ENCODE measurements around the gene RGS7.
"Not testable (repeated sequence)": the region's sequence is repeated elsewhere in the genome, so short reads cannot be mapped to it uniquely, and the experiment has no call there.

Gene RGS7

DNA sequence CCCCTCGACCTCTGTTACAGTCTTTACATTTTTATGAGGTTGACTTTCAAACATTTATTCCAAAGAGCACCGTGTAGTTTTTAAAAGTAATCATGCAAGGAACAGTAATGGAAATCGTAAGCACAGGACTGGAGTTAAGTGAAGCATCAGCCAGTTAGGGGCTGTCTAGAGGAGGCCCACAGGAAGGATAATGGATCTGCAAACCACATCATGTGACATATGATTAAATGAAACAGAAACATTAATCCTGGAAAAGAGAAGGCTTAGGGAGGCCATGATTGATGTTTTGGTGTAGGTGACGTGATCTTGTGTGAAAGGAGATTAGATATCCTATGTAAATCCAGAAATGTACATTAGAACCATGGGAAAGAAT, 25.0 kb downstream of the RGS7 start:
- DNase-seq (ENCODE audit: low read depth in 2 of 2): no peak

DNA sequence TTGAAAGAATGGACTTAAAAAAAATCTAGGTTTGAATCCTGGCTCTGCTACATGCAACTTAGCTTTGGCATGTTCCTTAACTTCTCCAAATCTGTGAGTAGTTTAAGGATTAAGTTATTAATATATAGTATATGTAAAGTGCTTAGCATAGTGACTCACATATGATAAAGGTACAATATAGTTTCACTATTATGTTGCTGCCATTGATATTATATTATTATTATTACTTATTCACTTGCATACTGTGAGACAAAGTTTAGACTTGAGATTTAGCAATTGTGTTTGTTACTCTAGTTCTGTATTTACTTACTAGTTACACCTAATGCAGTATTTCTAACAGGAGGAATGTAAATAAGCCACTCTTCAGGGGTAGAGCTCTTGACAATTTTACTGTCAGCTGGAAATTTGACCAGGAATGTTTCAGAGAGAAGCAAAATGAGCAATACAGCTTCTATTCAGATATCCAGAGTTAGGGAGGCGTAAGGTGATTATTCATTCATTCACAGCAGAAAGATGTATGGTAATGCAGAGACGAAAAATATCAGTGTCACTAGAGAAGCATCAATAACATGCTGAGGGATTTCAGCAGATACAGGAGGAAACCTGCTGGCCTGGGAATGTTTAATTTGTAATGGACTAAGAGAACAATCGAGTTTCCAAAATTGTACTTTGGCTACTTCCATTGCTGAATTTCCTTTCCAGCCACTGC, 25.5 kb downstream of the RGS7 start:
- DNase-seq (ENCODE audit: low read depth in 2 of 2): no peak

DNA sequence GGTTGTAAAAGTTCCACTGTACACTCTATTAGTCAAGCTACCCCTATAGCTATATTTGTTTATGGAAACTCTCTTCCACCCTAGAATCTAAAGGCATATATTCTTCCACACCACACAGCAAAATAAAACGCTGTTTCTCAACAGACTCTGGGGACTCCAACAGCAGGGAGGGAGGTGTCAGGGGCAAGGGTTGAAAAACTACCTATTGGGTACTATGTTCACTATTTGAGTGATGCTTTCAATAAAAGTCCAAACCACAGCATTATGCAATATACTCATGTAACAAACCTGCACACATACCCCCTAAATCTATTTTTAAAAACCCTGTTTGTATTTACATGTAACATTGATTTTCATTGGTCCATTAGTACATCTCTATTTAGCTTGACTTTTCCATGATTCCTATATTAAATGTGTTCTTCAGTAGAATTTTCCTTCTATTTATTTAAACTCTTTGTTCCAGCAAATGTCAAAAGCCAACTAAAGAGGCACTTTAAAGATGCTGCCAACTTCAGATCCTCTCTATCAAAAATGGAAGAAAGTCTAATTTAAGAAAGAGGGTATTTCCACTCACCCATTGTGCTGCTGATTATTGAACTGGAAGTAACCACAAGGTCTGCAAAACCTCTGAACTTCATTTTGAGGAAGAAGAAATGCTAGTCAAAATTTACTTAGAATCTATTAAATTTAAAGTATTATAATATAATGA, 26.2 kb downstream of the RGS7 start:
- no peak for DNase-seq (ENCODE audit: low read depth in 2 of 2)

DNA sequence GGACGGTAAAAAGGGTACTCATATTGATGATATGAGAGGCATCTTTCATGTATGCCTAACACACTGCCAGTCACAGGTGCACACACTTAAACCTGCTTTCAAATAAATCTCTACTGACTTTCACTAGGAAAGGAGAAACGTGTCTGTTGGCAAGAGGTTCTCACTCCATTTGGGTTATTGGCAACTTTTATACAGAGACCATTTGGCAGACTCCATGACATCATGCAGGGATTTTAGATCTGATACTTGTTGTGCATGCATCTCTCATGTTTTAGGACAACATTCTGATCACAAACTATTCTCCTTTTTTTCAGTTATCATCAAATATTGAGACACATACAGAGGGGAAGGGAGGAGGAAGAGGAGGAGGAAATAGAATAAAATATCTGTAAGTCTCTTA, 31.5 kb downstream of the RGS7 start:
- DNase-seq (ENCODE audit: low read depth in 2 of 2): no peak

DNA sequence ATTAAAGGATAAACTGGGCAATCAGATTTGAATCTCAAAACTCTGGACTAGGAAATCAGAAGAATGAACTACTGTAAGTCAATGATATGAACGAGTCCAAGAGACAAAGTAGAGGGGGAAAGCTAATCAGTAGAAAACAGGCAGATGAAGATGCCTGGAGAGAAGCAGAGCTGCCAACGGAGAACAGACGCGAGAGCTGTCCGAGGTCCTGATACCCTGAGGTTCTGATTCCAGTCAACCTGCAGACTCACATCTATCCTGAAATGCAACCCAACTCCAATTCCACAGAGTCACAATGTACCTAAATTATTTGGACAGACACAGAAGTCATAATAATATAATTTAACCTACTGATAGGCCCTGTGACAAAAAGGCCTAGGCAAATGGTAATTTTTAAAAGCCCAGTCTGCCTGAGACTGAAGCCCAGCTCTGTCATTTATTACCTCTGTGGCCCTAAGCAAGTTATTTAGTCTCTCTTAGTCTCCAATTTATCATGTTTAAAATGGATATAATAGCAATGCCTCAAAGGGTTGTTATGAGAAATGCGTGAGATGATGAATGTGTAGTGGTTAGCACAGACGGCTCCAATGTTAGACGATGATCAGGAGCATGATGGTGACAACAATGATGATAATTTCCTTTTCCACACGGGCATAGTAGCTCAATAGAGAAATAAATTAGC, 33.4 kb downstream of the RGS7 start:
- no peak for DNase-seq (ENCODE audit: low read depth in 2 of 2)

DNA sequence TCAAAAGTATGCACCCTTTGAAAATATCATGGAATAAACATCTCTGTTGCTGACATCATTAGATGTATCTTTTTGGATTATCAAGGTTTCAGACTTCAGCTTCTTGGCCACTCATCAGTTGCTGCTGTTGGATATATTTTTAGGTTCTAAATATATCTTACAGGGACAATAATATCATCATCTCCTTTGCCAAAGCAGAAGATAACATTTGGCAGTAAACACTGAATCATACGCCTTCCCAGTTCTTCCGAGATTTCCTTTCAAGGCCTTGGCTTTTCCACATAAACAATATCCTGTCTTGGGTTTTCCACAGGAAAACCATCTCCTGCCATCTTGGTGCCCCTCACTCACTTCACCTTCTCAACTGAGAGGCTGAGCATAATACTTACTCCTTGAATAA, 39.3 kb downstream of the RGS7 start:
- no peak for DNase-seq (ENCODE audit: low read depth in 2 of 2)

DNA sequence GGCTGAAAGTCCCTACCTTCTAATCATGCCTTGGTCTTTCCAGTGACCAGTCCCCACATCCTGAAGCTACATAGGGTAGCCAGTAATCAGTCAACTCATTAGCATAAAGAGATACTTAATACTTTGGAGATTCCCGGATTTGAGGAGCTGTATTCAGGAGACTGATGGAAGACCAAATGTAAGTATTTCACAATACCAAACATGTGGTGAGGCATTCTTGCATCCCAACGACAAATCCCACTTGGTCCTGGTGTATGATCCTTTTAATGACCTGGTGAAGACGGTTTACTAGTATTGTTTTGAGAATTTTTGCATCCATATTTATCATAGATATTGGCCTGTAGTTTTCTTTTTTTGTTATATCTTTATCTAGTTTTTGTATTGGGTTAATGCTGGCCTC, 40.6 kb downstream of the RGS7 start:
- no peak for DNase-seq (ENCODE audit: low read depth in 2 of 2)

DNA sequence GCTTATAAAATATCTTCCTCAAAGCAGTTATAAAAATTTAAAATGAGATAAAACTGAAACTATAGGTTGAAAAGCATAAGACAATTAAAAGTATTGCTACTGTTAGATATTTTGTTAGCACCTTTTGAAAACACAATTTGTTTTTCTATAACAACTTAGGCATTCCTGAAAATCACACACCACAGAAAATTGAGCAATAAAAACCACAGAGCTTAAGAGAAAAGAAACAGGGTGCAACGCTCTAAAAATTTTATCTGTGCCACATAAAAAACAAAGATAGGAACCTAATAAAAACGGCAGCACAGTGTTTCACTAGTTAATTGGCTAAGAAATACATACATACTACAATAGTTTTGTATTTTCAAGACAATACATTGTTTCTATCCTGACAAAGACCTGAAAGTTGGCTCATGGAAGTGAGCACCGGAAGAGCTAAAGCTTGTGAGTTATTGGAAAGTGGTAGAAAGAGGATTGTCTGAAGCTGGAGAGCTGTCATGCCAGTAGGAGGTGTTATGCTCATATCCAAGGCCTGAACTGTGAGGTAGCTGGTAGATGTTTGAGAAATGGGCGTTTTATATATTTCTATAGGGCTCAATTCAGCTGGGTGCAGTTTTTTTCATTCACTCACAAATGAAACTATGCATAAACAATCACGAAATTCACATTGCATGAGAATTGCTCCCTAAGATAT, 45.8 kb downstream of the RGS7 start:
- DNase-seq (ENCODE audit: low read depth in 2 of 2): no peak

DNA sequence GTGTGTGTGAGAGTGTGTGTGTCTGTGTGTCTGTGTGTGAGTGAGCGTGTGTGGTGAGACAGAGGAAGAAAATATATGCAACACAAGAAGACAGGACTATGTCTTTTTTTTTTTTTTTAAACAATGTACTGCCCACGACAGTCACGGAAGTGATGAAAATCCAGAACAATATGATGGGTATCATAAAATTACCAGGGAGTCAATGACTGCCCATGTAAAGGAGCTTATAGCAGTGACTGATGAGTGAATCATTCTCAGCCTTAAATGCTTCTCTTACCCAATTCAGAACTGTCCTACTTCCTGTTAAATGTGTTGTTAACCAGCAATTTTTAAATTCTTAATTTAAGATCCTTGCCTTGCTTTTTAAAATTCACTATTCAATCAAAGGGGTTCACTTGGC, 46.6 kb downstream of the RGS7 start:
- no peak for DNase-seq (ENCODE audit: low read depth in 2 of 2)

DNA sequence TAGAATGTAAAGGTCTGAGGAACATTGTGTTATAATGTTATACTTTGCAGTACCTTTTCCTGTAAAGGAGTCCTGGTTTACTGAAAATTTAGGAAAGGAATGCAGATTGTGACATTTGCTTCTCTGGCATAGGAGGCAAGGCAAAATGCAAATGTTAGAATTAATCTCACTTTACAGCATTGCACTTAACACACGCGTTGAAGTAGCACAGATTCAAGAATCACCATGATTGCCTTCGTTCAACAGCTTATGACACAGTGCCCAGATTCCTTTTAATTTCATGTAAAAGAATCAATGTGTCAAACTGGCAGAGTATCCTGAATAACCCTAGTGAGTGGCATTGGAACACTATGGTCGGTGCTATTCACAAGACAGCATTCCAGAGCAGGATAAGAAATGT, 47.4 kb downstream of the RGS7 start:
- DNase-seq (ENCODE audit: low read depth in 2 of 2): no peak

DNA sequence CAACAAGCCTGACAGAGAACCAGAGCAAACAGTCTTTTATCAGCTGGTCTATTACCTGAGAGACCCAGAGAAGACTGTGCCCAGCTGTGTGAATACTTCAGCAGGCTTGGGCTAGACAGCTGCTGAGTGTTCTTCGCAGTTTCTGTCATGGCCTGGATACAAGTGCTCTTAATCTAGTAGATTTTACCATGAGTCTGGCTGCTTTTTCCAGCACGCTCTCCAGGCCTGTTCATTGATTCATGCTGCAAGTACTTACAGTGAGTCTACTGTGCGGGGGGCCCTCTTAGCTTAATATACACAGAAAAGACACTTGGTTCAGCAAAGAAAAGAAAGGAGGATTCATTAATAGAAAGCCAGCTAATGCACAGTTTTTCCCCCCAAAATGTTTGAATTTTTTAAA, 48.5 kb downstream of the RGS7 start:
- DNase-seq (ENCODE audit: low read depth in 2 of 2): no peak

DNA sequence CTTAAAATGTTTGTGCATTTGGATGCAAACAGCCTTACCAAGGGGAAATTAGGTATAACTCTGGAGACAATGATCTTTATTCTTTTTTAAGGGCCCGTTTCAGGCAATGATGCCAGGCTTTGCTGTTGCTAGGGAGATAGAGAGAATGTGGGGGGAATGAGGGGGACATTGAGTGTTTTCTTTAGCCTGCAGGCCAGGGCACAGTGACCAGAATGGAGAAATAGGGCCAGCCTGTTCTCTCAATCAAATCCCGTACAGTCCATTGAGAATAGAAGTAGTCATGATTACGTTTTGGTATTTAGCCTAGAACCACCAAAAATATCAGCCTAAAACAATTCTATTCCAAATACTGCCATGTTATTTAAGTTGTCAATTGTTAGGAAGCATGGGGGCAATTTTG, 49.0 kb downstream of the RGS7 start:
- no peak for DNase-seq (ENCODE audit: low read depth in 2 of 2)

DNA sequence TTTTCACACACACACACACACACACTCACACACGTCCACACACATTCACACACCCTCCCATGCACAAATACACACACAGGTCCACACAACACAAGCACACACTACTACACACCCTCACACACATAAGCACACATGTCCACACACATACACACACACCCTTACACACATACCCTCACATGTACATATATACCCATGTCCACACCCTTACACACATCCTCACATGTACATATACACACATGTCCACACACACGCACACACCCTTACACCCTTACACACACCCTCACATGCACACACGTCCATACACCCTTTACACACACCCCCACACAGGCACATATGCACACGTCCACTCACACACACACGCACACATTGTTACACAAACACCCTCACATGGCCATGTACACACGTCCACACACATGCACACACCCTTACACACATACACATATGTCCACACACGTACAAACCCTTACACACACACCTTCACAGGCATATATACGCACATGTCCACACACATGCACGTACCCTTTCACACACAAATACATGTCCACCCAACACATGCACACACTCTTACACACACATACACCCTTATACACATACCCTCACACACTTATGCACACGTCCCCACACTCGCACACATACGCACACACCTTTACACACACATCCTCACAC, 50.7 kb downstream of the RGS7 start:
- DNase-seq (ENCODE audit: low read depth in 2 of 2): no peak

DNA sequence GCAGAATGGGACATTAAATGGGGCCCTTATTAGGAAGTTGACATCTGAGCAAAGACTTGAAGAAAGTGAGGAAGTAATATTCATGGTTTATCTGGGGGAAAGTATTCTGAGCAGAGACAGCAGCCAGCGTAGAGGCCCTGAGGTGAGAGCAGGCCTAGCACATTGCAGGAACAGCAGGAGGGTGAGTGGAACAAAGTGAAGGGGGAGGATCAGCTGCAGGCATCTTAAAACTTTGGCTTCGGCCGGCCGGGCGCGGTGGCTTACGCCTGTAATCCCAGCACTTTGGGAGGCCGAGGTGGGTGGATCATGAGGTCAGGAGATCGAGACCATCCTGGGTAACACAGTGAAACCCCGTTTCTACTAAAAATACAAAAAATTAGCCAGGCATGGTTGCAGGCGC, 55.0 kb downstream of the RGS7 start:
- DNase-seq (ENCODE audit: low read depth in 2 of 2): not testable (repeated sequence)

DNA sequence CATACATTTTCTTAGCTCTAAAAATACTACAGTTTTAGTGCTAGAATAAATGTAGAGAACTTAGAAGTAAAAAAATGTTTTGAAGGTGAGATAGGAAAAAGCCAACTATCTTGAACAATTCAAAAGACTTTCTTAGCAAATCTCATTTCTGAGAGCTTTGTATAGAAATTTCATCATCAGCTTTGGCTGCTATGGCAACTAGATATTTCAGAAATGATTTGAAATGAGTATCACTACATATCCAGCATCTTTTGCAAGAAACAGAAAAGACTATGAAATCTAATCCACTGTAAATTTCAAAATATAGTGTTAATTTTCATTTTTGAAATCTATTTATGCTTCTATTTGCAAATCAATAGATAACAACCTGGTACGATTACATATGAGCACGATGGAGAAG, 57.7 kb downstream of the RGS7 start:
- no peak for DNase-seq (ENCODE audit: low read depth in 2 of 2)

DNA sequence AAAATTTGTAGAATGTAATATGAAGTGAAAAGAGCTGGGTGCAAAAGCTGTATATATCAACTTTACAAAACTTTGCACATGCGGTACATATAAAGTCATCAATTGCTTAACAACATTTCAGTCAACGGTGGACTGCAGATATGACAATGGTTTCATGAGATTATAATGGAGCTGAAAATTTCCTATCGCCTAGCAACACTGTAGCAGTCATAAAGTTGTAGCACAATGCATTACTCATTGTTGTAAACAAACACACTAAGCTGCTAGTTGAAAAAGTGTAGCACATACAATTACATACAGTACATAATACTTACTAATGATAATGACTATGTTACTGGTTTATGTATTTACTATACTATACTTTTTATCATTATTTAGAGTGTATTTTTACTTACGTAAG, 64.0 kb downstream of the RGS7 start:
- DNase-seq (ENCODE audit: low read depth in 2 of 2): no peak

DNA sequence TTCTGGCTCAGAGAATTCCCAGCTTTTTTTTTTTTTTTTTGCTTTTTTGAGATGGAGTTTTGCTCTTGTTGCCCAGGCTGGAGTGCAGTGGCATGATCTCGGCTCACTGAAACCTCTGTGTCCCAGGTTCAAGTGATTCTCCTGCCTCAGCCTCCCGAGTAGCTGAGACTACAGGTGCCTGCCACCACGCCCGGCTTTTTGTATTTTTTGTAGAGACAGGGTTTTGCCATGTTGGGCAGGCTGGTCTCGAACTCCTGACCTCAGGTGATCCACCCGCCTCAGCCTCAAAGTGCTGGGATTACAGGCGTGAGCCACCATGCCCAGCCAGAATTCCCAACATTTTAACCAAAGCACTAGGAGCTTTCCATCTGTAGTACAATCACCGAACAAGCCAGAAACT, 65.5 kb downstream of the RGS7 start:
- DNase-seq (ENCODE audit: low read depth in 2 of 2): not testable (repeated sequence)

DNA sequence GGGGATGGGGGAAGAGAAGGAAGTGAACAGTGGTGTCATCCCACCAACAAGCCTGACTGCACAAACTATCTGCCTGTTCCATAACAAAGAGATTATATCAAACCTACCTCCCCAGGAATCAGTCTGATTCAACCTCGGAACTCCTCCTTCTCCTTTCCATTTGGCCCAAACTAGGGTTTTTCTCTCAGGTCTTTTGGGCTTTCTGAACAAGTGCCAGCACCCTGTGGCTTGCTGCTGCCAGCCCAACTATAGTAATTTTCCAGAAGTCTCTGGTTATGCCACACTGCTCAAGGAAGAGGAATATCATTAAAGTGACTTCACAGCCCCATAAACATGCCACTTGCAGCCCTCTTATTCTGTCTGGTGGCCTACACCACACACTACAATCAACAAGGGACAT, 70.5 kb downstream of the RGS7 start:
- no peak for DNase-seq (ENCODE audit: low read depth in 2 of 2)

DNA sequence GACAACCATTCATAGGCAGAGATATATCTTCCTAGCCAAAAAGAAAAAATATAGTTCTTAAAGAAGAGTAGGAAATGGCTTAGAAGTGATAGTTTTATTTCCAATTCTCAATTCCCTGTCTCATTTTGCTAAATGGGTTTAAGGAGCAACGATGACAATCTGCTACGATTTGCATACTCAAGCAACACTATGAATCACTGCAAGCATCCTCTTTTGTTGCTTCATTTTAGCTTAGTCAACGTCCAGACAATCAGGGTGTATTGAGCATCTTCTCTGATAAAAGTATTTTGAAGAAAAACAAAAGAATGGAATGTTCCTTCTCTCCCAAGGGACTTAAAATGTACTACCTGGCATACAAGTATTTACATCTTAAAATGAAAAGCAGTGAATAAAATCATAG, 80.6 kb downstream of the RGS7 start:
- no peak for DNase-seq (ENCODE audit: low read depth in 2 of 2)

DNA sequence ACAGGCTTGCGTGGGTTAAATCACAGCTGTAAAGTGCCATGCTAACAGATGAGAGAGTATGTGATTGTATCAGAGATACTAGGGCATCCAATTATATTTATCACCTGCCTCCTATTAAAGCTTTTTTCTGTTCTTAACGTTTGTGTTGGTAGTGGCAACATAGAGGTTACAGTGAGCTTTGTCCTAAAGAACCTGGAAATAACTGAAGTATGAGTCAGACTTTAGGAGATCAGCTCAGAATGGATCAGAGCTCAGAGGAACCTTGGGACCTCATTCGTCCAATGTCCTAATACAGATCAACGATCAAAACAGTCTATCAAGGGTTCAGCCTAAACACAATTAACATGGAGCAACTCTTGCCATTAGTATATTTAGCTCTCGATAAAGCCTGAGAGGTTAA, 81.0 kb downstream of the RGS7 start:
- no peak for DNase-seq (ENCODE audit: low read depth in 2 of 2)

DNA sequence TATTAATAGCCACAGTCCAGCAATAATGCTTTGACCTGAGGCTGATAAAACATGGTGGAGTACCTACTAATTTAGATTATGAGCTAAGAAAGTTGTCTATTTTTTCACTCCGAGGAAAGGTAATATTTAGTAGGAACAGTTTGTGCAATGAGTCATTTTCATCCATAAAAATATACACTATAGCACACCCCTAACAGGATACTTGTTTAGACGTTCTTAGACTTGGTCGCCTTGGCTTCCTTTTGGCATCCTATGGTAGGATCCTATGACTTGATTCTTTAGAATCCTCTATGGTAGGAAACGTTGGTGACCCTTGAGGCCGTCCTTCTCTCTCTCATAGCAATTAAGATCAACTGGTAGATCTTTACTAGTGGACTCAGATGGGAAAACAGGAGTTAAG, 81.8 kb downstream of the RGS7 start:
- no peak for DNase-seq (ENCODE audit: low read depth in 2 of 2)

DNA sequence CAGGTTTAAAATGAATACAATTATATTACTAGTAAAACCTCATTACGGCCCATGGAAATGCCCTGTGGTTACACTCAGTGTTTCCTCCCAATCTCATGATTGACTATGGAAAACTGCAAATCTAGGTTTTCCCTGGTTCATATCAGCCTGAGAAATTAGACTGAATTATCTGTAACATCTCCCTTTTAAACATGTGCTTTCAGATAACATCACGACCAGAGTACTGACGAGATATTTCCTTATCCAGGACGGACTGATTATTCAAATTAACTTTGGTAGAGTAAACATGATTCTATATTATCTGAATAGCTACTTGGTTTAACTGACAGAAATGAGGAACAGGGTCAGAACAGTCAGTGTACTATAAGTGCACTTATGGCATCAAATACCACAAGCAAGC, 82.3 kb downstream of the RGS7 start:
- DNase-seq (ENCODE audit: low read depth in 2 of 2): no peak

All from activated CD8-positive, alpha-beta memory T cell treated with anti-CD3 and anti-CD28 coated beads for 4 hours (primary cell).